Fibroblast of skin of abdomen (primary cell): ENCODE measurements around the gene SLC5A8. TPM values are rescaled to one million over a fixed set of nuclear protein-coding genes. Genes with fewer than 3 reads are reported as not detected.
A peak's percentile ranks its signal among the peaks of the same experiment; 100 is the strongest.

Source experiments
- DNase-seq: peaks from one replicate; pipeline ENCODE4 v3.0.0-alpha.2; 2013
- polyA plus RNA-seq, 2 experiments: library from polyadenylated mRNA; unstranded; fragments of 120-200 nt; gene quantifications; one replicate each; pipeline ENCODE4 v1.2.1, GENCODE V29; 2013; ENCODE audit not compliant: insufficient read length in 2 of 2

The SLC5A8 gene
- not detected for polyA plus RNA-seq (2013, experiment 1 of 2; ENCODE audit: insufficient read length)
- not detected for polyA plus RNA-seq (2013, experiment 2 of 2; ENCODE audit: insufficient read length)

GRCh38 chr12:101209319-101210302 lies at the start of gene SLC5A8:
TSS of gene SLC5A8 (minus strand) at chr12:101210238. CDS start at chr12:101209848, 390 bp downstream.
- DNase-seq, result no peak

- no peak for DNase-seq
These were observed 47.3 kb upstream of the SLC5A8 start for GRCh38 chr12:101257357-101257756.

- DNase-seq, result no peak
These were observed 46.2 kb upstream of the SLC5A8 start for GRCh38 chr12:101256266-101256665.

GRCh38 chr12:101243616-101244015 lies 33.6 kb upstream of the SLC5A8 start:
- DNase-seq, result no peak

- no peak for DNase-seq
These were observed 33.0 kb upstream of the SLC5A8 start for GRCh38 chr12:101243074-101243473.

- no peak for DNase-seq
These were observed 28.8 kb upstream of the SLC5A8 start for GRCh38 chr12:101238800-101239329.

GRCh38 chr12:101238306-101238705 lies 28.3 kb upstream of the SLC5A8 start:
- no peak for DNase-seq

- DNase-seq, result no peak
These were observed 25.6 kb upstream of the SLC5A8 start for GRCh38 chr12:101235686-101236085.

- DNase-seq, result no peak
These were observed 21.6 kb upstream of the SLC5A8 start for GRCh38 chr12:101231636-101232035.

- peak; percentile 52 for DNase-seq
These were observed 20.5 kb upstream of the SLC5A8 start for GRCh38 chr12:101230547-101230946.

- DNase-seq, result no peak
These were observed 19.8 kb upstream of the SLC5A8 start for GRCh38 chr12:101229841-101230241.

- DNase-seq, result no peak
These were observed 11.3 kb upstream of the SLC5A8 start for GRCh38 chr12:101221301-101221700.

GRCh38 chr12:101216810-101217209 lies 6.8 kb upstream of the SLC5A8 start:
- DNase-seq, result no peak

- no peak for DNase-seq
These were observed 2.8 kb downstream of the SLC5A8 start for GRCh38 chr12:101207086-101207780.

- DNase-seq, result no peak
These were observed 5.3 kb downstream of the SLC5A8 start for GRCh38 chr12:101204602-101205304.

GRCh38 chr12:101200824-101201223 lies 9.2 kb downstream of the SLC5A8 start:
- DNase-seq, result no peak

- DNase-seq, result no peak
These were observed 9.9 kb downstream of the SLC5A8 start for GRCh38 chr12:101200145-101200544.

GRCh38 chr12:101186291-101186690 lies 23.7 kb downstream of the SLC5A8 start:
- no peak for DNase-seq

GRCh38 chr12:101181776-101182175 lies 28.3 kb downstream of the SLC5A8 start:
- DNase-seq, result no peak

- no peak for DNase-seq
These were observed 35.5 kb downstream of the SLC5A8 start for GRCh38 chr12:101174541-101174940.

GRCh38 chr12:101173197-101173749 lies 36.8 kb downstream of the SLC5A8 start:
- no peak for DNase-seq

GRCh38 chr12:101172316-101172715 lies 37.7 kb downstream of the SLC5A8 start:
- no peak for DNase-seq
